GM23338 (cell line): ENCODE data around the gene RAD18. TPM values are rescaled to one million over a fixed set of nuclear protein-coding genes. Genes with fewer than 3 reads are reported as not detected.

Source experiments
- ATAC-seq: fragments of 200-7000 bp; cut with Tn5 transposase; 3 replicates; pipeline ENCODE4 v1.9.1; 2020
- DNase-seq: peaks from one replicate; pipeline ENCODE4 v3.0.0-alpha.2; 2015; ENCODE audit warnings: low spot score
- H2AFZ ChIP-seq: fragments of 200-600 bp; sonication (generic); 2 replicates; pipeline ENCODE4 v1.8.0; 2016; ENCODE audit warnings: antibody characterized with exemption, mild to moderate bottlenecking, moderate library complexity
- H3F3A ChIP-seq: fragments of 200-600 bp; sonication (generic); replicated peaks from 2 replicates; pipeline ENCODE4 v1.8.0; 2017; ENCODE audit warnings: antibody characterized with exemption, mixed run types, low read depth
- H3K27ac ChIP-seq: fragments of 200-600 bp; sonication (generic); 2 replicates; pipeline ENCODE4 v1.6.1; 2016; ENCODE audit warnings: low read depth
- H3K27me3 ChIP-seq: fragments of 200-600 bp; sonication (generic); 2 replicates; pipeline ENCODE4 v1.8.0; 2016; ENCODE audit warnings: mild to moderate bottlenecking, mixed run types, moderate library complexity; ENCODE audit not compliant: insufficient read depth
- H3K36me3 ChIP-seq: fragments of 200-600 bp; sonication (generic); 2 replicates; pipeline ENCODE4 v1.8.0; 2016; ENCODE audit warnings: mild to moderate bottlenecking; ENCODE audit not compliant: insufficient read depth
- H3K4me1 ChIP-seq: fragments of 200-600 bp; sonication (generic); 2 replicates; pipeline ENCODE4 v1.8.0; 2016; ENCODE audit warnings: mild to moderate bottlenecking, moderate library complexity; ENCODE audit not compliant: insufficient read depth
- H3K4me2 ChIP-seq: fragments of 200-600 bp; sonication (generic); 2 replicates; pipeline ENCODE4 v1.7.1; 2017; ENCODE audit warnings: mixed run types
- H3K4me3 ChIP-seq: fragments of 200-600 bp; sonication (generic); 2 replicates; pipeline ENCODE4 v1.6.1; 2016; ENCODE audit warnings: mixed run types
- H3K79me2 ChIP-seq: fragments of 200-600 bp; sonication (generic); replicated peaks from 2 replicates; pipeline ENCODE4 v1.8.0; 2017; ENCODE audit warnings: mild to moderate bottlenecking; ENCODE audit not compliant: insufficient read depth
- H3K9me2 ChIP-seq: fragments of 200-600 bp; sonication (generic); 2 replicates; pipeline ENCODE4 v1.8.0; 2017; ENCODE audit not compliant: insufficient read depth
- H4K20me1 ChIP-seq: fragments of 200-600 bp; sonication (generic); replicated peaks from 2 replicates; pipeline ENCODE4 v1.8.0; 2017; ENCODE audit warnings: mild to moderate bottlenecking; ENCODE audit not compliant: insufficient read depth
- H3K27ac Mint-ChIP-seq: 2 replicates; pipeline ENCODE4 v1.8.0; 2020; ENCODE audit warnings: inconsistent platforms, mild to moderate bottlenecking, moderate library complexity, mixed read lengths
- H3K27me3 Mint-ChIP-seq: 3 replicates; pipeline ENCODE4 v1.8.0; 2022; ENCODE audit warnings: low read depth, mild to moderate bottlenecking, moderate library complexity, mixed read lengths, inconsistent platforms; ENCODE audit not compliant: insufficient read depth, poor library complexity
- H3K36me3 Mint-ChIP-seq: 3 replicates; pipeline ENCODE4 v1.8.0; 2021; ENCODE audit warnings: low read depth, mild to moderate bottlenecking, inconsistent platforms, moderate library complexity, mixed read lengths
- H3K4me1 Mint-ChIP-seq: 3 replicates; pipeline ENCODE4 v1.8.0; 2020; ENCODE audit warnings: mild to moderate bottlenecking, inconsistent platforms, mixed read lengths
- H3K4me3 Mint-ChIP-seq: 3 replicates; pipeline ENCODE4 v1.8.0; 2021; ENCODE audit warnings: moderate library complexity, mild to moderate bottlenecking, inconsistent platforms, mixed read lengths
- H3K9me3 Mint-ChIP-seq: 3 replicates; pipeline ENCODE4 v1.8.0; 2020; ENCODE audit warnings: moderate library complexity, mild to moderate bottlenecking, inconsistent platforms, mixed read lengths
- CTCF ChIP-seq, 2 experiments: fragments of 200-600 bp in 1 of 2; sonication (generic) in 1 of 2; conservative IDR thresholded peaks; 2 replicates each; pipeline versions ENCODE4 v1.5.1 to v1.6.1; 2016 to 2017; ENCODE audit warnings: antibody characterized with exemption in 2 of 2, low read depth in 2 of 2, mild to moderate bottlenecking in 2 of 2, moderate library complexity in 1 of 2
- EZH2 ChIP-seq: fragments of 200-600 bp; sonication (generic); IDR thresholded peaks from one replicate; pipeline ENCODE4 v1.8.0; 2017; ENCODE audit warnings: antibody characterized with exemption, mild to moderate bottlenecking, low read depth; ENCODE audit not compliant: unreplicated experiment
- EZH2phosphoT487 ChIP-seq: fragments of 200-600 bp; sonication (generic); IDR thresholded peaks from one replicate; pipeline ENCODE4 v1.8.1; 2018; ENCODE audit warnings: antibody characterized with exemption; ENCODE audit not compliant: unreplicated experiment
- NANOG ChIP-seq: IDR thresholded peaks from 2 replicates; pipeline ENCODE4 v1.6.1; 2016; ENCODE audit warnings: antibody characterized with exemption, borderline replicate concordance
- POLR2AphosphoS5 ChIP-seq: IDR thresholded peaks from 2 replicates; pipeline ENCODE4 v1.6.1; 2016; ENCODE audit warnings: antibody characterized with exemption, low read depth
- REST ChIP-seq: IDR thresholded peaks from one replicate; pipeline ENCODE4 v1.6.1; 2018; ENCODE audit warnings: antibody characterized with exemption; ENCODE audit not compliant: unreplicated experiment
- ZNF331 ChIP-seq: fragments of 250-450 bp; sonication (Bioruptor Pico); IDR thresholded peaks from 2 replicates; pipeline ENCODE4 v1.5.0; 2020; ENCODE audit warnings: low read depth, mild to moderate bottlenecking, moderate library complexity
- ZNF462 ChIP-seq: fragments of 250-450 bp; sonication (Bioruptor Pico); IDR thresholded peaks from 2 replicates; pipeline ENCODE4 v1.5.0; 2020; ENCODE audit warnings: mild to moderate bottlenecking, moderate library complexity
- polyA plus RNA-seq: library from polyadenylated mRNA; unstranded; fragments of >200 nt; fragmentation: Nextera tagmentation; extraction: Ambion mirVana; gene quantifications from 2 replicates; pipeline ENCODE4 v1.2.1, GENCODE V29; 2016
- total RNA-seq: library from RNA; depleted of rRNA; stranded (reverse); fragments of >200 nt; shearing (Covaris generic); gene quantifications from 2 replicates; pipeline ENCODE4 v1.2.3, GENCODE V29; 2014
- TF ChIP-seq, protein P1 (sequence below): IDR thresholded peaks from 2 replicates; pipeline ENCODE4 v1.6.1; 2016; ENCODE audit warnings: antibody characterized with exemption

RAD18 gene
- total and polyA plus RNA-seq, 2 experiments from 2014 or later, result 25.4 to 40.1 TPM

DNA sequence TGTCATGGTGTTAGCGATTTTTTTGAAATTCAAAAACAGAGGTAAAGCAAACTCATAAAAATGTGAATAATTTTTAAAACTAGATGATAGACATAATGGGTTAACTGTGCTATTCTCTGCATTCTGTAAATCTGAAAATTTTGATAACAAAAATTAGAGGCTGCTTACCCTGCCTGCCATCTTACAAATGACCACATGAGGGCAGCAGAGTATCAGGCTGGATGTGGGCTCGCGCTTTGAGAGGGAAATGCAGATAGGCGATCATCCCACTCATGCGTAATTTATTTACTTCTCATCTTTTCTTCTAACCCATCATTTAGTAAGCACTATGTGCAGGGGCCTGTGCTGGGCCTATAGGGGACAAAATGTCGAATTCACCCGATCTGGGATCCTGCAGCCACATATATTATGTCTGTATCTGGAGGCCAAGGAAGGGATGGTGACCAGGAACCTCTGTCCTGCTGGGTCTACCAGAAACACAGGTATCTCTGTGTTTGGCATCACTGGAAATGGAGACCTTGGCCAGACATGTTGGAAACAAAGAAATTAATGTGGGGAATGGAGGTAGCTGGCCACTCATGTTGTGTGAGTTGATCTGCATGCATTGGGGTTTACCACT lies 7.8 kb upstream of the RAD18 start:
- Histone ChIP-seq H3K4me2 (no peak overlapping the region), H3K27ac (no peak overlapping the region), H2AFZ (peak overlapping the region; percentile 43; the same call in 1 of the 2 replicates), H3K27me3 (no peaks in the 10 kb centered on the region), H3K79me2 (no peaks in the 10 kb centered on the region), H4K20me1 (no peaks in the 10 kb centered on the region), H3K4me3 (no peak overlapping the region), H3K36me3 (no peaks in the 10 kb centered on the region), H3K4me1 (no peaks in the 10 kb centered on the region), H3F3A (no peaks in the 10 kb centered on the region), H3K9me2 (no peaks in the 10 kb centered on the region)
- Mint-ChIP-seq H3K9me3 (no peaks in the 10 kb centered on the region), H3K36me3 (no peaks in the 10 kb centered on the region), H3K27ac (no peak overlapping the region), H3K4me1 (peaks cover 6% of the 10 kb centered on the region; the same call in 1 of the 3 replicates), H3K4me3 (no peak overlapping the region), H3K27me3 (peaks cover 9% of the 10 kb centered on the region)
- DNase-seq (peak; percentile 71), ATAC-seq (peak; percentile 61)
- TF ChIP-seq CTCF (conservative IDR thresholded peaks at IDR 0.05; ENCODE audit: low read depth in 2 of 2) (peak; percentile 97 to 99), NANOG (no peak)

DNA sequence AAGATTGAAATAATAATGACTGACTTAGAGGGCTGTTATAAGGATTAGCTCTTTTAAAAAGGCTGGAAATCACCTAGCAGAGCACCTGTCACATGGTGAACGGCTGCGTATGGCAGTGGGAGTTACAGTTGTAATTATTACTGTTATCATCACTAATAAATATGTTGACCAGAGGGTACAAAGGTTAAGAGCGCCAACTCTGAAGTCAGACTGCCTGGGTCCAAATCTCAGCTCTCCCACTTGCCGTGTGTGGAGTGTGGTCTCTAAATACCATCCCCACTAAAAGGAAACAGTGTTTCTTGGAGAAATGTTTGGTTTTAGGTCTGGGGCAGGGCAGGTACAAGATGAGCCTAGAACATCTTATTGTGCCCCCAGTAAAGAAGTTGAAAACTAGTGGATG lies 6.0 kb upstream of the RAD18 start:
- DNase-seq (no peak), ATAC-seq (no peak)
- no peaks in the 10 kb centered on the region for H3K36me3 ChIP-seq
- Mint-ChIP-seq H3K27ac (no peak overlapping the region), H3K36me3 (no peaks in the 10 kb centered on the region), H3K4me3 (no peak overlapping the region), H3K4me1 (peaks cover 15% of the 10 kb centered on the region), H3K9me3 (no peaks in the 10 kb centered on the region), H3K27me3 (peaks cover 9% of the 10 kb centered on the region)
- no peaks in the 10 kb centered on the region for H3K9me2 ChIP-seq
- H3F3A ChIP-seq, result no peaks in the 10 kb centered on the region
- H2AFZ ChIP-seq, result no peak overlapping the region
- no peak overlapping the region for H3K27ac ChIP-seq
- H3K27me3 ChIP-seq, result no peaks in the 10 kb centered on the region
- no peaks in the 10 kb centered on the region for H3K4me1 ChIP-seq
- H3K4me2 ChIP-seq, result no peak overlapping the region
- H3K4me3 ChIP-seq, result no peak overlapping the region
- H3K79me2 ChIP-seq, result no peaks in the 10 kb centered on the region
- no peaks in the 10 kb centered on the region for H4K20me1 ChIP-seq
- TF ChIP-seq, protein P1, sequence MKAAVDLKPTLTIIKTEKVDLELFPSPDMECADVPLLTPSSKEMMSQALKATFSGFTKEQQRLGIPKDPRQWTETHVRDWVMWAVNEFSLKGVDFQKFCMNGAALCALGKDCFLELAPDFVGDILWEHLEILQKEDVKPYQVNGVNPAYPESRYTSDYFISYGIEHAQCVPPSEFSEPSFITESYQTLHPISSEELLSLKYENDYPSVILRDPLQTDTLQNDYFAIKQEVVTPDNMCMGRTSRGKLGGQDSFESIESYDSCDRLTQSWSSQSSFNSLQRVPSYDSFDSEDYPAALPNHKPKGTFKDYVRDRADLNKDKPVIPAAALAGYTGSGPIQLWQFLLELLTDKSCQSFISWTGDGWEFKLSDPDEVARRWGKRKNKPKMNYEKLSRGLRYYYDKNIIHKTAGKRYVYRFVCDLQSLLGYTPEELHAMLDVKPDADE, result no peak
- TF ChIP-seq NANOG (no peak), REST (no peak), POLR2AphosphoS5 (no peak), EZH2 (no peak), ZNF462 (CRISPR knock-in tag) (no peak), EZH2phosphoT487 (no peak), ZNF331 (no peak)
